NCI-H2227 (cell line): ENCODE data around the gene ZNF654.
"Not testable (repeated sequence)": the region's sequence is repeated elsewhere in the genome, so short reads cannot be mapped to it uniquely, and the experiment has no call there.

Experiments
- DNase-seq: peaks from one replicate; lab custom pipeline; 2025; ENCODE audit not compliant: unreplicated experiment; lab: John Stamatoyannopoulos, UW

Gene ZNF654

GRCh38 chr3:88133711-88134263, 74.7 kb downstream of the ZNF654 start:
- DNase-seq = no peak

- DNase-seq = no peak
Measured at GRCh38 chr3:88137836-88138235, 78.8 kb downstream of the ZNF654 start.

DNA sequence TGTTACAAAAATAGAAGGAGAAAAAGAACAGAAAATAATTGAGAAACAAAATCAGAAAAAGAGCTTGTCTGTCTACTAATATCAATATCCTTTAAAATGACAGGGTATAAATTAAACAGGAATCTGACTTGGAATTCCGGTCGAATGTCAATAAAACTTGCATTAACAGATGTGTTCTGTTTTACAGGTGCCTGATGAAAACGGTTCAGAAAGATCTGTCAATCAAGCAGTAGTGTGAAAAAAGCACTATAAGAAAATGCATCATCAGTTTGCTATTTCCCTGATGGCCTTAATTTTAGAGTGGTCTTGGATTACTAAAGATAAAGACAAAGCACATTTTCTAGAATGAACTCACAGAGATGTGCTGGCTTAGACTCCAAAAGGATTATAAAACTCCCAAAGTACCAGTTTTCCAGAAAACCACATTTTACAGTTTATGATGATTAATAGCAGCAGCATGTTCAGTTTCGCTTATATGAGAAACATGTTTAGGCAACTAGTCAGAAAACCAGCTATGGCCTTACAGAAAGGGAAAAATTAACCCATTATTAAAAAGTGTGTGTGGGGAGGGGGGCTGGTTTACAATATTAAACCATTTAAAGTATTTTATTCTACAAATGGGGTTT, 82.5 kb downstream of the ZNF654 start:
- no peak for DNase-seq

- no peak for DNase-seq
Measured at GRCh38 chr3:88142094-88142624, 83.1 kb downstream of the ZNF654 start.

GRCh38 chr3:88147261-88147660, 88.2 kb downstream of the ZNF654 start:
- no peak for DNase-seq

GRCh38 chr3:88148651-88149050, 89.6 kb downstream of the ZNF654 start:
- no peak for DNase-seq

DNA sequence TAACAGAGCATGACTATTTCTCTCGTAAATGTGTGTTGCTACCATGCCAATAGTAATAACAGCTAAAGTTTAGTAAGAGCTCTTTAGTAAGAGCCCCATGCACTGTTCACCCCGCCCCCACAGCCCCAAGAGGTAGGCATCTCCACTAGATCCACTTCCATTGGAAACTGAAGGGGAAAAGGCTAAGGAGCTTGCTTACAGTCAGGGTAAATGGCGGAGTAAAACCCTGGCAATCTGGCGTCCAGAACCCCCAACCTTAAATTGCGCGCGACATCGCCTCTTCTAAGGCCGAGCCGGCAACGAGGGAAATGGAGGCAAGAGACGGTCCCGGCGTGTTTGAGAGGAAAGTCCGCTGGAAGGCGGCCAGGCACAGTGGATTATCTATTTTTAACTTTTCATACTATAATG, 90.0 kb downstream of the ZNF654 start:
- peak; percentile 56 for DNase-seq

GRCh38 chr3:88149509-88150362, 90.7 kb downstream of the ZNF654 start, which contains the start of gene C3orf38:
C3orf38 (plus strand) TSS chr3:88149959; CDS start chr3:88150053, 94 bp downstream.
- peak; percentile 91 for DNase-seq

DNA sequence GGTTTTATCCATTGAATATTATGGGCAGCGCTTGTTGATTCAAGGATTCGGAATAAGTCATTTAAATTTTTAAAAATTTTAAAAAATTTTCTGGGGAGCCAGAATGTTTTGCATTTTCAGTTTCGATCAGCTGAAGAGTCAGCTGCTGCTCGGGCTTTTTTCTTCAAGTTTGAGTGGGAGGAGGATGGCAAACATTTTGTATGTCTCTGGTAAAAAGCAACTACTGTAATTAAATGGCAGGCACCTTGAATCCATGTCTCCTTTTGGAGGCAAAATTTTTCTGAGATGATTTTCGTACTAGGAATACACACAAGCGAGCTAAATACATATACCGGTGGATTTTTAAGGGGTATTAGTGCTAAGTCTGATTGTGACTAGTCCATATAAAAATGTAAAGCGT, 91.3 kb downstream of the ZNF654 start:
- DNase-seq = no peak

DNA sequence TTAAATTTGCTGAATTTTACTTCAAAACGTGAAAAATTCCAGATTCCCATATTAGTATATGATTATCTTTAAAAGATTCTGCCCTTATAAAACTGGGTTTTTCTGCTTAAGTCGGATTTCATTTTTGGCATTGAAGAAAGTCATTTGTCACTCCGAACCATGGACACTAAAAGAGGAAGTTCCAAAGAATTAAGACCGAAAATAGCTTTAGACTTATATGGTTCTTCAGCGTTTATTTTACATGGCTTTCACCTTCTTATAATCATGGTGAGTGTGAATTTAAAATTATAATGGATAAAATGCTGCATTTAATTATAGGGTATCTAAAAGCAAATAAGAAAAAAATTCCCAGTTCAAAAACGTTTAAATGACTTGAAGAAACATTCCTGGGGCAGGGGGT, 91.8 kb downstream of the ZNF654 start:
- DNase-seq = no peak

- no peak for DNase-seq
Measured at GRCh38 chr3:88151358-88151757, 92.3 kb downstream of the ZNF654 start.

DNA sequence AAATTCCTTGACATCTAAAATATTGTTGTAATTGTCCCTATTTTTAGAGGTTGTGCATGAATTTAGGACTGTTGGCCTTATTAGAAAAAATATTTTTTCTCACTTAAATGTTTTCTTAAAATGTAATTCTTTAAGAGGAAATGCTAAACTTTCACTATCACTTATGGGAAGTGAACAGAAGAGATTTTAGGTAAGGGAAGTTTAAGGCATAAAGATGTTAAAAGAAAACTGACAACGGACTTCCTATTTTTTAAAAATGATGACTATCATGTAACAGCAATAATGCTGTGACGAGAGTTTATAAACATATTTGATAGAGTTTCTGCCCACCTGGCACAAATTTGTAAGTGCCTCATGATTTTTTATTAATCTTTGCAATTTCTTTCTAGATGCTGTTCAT, 93.8 kb downstream of the ZNF654 start:
- DNase-seq = no peak

DNA sequence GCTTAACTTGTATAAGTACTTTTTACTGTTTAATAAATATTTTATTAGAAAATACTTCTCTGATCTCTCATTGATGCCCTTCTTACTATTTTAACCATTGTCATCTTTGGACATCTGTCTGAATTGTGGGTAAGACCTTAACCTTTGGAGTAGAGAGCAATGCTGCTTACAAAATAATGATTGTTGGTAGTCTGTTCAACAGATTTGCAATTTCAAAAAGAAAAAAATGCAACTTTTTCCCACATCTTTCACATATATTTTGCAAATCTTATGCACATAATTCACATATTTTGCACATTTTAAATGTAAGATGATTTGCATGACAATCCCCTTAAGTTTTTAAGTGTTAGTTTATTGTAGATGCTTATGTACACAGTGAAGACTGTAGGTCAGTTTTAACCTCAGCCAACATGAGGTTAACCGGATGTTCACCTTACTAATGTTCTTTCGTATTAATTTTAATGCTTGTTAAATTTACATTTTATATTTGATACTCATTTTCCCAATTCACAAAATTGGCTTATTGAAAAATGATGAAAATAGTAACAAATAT, 107.4 kb downstream of the ZNF654 start:
- no peak for DNase-seq

GRCh38 chr3:88167173-88167572, 108.1 kb downstream of the ZNF654 start:
- DNase-seq = no peak

- DNase-seq = no peak
Measured at GRCh38 chr3:88167704-88168103, 108.6 kb downstream of the ZNF654 start.

DNA sequence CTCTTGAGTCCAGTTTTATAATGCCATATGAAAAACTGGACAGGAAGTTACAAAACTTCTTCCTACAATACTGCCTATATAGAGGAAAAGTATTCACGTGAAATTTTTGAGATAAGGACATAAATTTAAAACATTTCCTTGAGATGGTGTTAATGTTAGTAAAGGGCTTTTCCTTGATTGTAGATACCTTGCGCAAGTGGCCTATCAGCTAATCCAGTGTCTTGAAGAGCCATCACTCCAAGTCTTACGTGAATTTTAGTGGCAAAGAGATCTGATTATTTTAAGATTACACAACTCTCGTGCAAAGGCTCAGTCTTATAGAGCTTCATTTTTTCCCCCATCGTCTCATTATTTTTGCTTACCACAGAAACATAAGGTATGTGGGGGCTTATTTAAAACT, 109.1 kb downstream of the ZNF654 start:
- no peak for DNase-seq

- peak; percentile 4 for DNase-seq
Measured at GRCh38 chr3:88180398-88180999, 121.4 kb downstream of the ZNF654 start.

- DNase-seq = not testable (repeated sequence)
Measured at GRCh38 chr3:88182165-88182918, 123.3 kb downstream of the ZNF654 start.

- DNase-seq = peak; percentile 13
Measured at GRCh38 chr3:88188436-88188835, 129.4 kb downstream of the ZNF654 start.

DNA sequence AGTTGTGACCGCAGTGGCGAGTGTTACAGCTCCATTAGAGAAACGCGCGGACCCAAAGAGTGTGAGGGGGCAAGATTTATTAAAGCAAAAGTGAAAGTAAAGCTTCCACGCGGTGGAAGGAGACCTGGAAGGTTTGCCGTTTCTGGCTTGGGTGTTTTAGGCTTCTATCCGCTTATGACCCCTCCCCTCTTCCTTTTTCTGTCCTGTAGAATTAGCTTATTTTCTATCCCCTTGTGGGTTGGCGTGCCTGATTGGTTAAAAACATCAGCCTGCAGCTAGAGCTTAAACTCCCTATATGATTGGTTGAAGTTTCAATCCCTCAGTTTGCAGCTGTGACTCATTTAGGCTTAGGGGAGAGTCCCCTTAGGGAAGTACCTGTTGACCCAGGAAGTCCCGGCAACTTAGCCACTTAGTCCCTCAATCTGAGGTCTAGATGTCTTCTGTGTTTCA, 130.3 kb downstream of the ZNF654 start:
- DNase-seq = peak; percentile 42
